ENCODE data around the gene COL13A1. TPM values are rescaled to one million over a fixed set of nuclear protein-coding genes. Genes with fewer than 3 reads are reported as not detected.
A peak's percentile ranks its signal among the peaks of the same experiment; 100 is the strongest.

COL13A1 gene
- polyA plus RNA-seq, 1 donor, result 9.6 TPM

GRCh38 chr10:69802424-69803161 lies 887 bp downstream of the COL13A1 start:
- Histone ChIP-seq H3K36me3 (ENCODE audit: control insufficient read depth, insufficient read depth, low read length) (no peaks in the 10 kb centered on the region), H3K9me3 (ENCODE audit: control insufficient read depth, low read depth, low read length) (peaks cover 9% of the 10 kb centered on the region), H3K27ac (ENCODE audit: low read length) (no peak overlapping the region), H3K4me1 (ENCODE audit: control insufficient read depth, insufficient read depth, low read length) (peaks cover 12% of the 10 kb centered on the region), H3K27me3 (ENCODE audit: control insufficient read depth, insufficient read depth, low read length) (peaks cover 41% of the 10 kb centered on the region), H3K4me3 (ENCODE audit: low read length) (peak overlapping the region; percentile 43)
- WGBS (ENCODE audit: insufficient coverage, low lambda C conversion rate), result no CpG with 5 or more reads among the region's 80 CpGs
- peak in 1 of 2 donors; percentile 62 for DNase-seq

GRCh38 chr10:69803809-69804208 lies 2.1 kb downstream of the COL13A1 start:
- peaks cover 12% of the 10 kb centered on the region for H3K4me1 ChIP-seq (ENCODE audit: control insufficient read depth, insufficient read depth, low read length)
- peaks cover 9% of the 10 kb centered on the region for H3K9me3 ChIP-seq (ENCODE audit: control insufficient read depth, low read depth, low read length)
- no CpG with 5 or more reads among the region's 7 CpGs for WGBS (ENCODE audit: insufficient coverage, low lambda C conversion rate)
- no peak for DNase-seq
- H3K4me3 ChIP-seq (ENCODE audit: low read length), result no peak overlapping the region
- no peaks in the 10 kb centered on the region for H3K36me3 ChIP-seq (ENCODE audit: control insufficient read depth, insufficient read depth, low read length)
- peaks cover 41% of the 10 kb centered on the region for H3K27me3 ChIP-seq (ENCODE audit: control insufficient read depth, insufficient read depth, low read length)
- H3K27ac ChIP-seq (ENCODE audit: low read length), result no peak overlapping the region

GRCh38 chr10:69804775-69805174 lies 3.1 kb downstream of the COL13A1 start:
- Histone ChIP-seq H3K36me3 (ENCODE audit: control insufficient read depth, insufficient read depth, low read length) (no peaks in the 10 kb centered on the region), H3K27ac (ENCODE audit: low read length) (no peak overlapping the region), H3K4me3 (ENCODE audit: low read length) (no peak overlapping the region), H3K9me3 (ENCODE audit: control insufficient read depth, low read depth, low read length) (peaks cover 9% of the 10 kb centered on the region), H3K4me1 (ENCODE audit: control insufficient read depth, insufficient read depth, low read length) (peaks cover 12% of the 10 kb centered on the region), H3K27me3 (ENCODE audit: control insufficient read depth, insufficient read depth, low read length) (peaks cover 41% of the 10 kb centered on the region)
- WGBS (ENCODE audit: insufficient coverage, low lambda C conversion rate), result 100% methylated on average over 1 of the region's 6 CpGs
- no peak for DNase-seq

GRCh38 chr10:69807122-69807521 lies 5.4 kb downstream of the COL13A1 start:
- no peak overlapping the region for H3K27ac ChIP-seq (ENCODE audit: low read length)
- WGBS (ENCODE audit: insufficient coverage, low lambda C conversion rate), result 80% methylated on average over 1 of the region's 2 CpGs
- H3K4me1 ChIP-seq (ENCODE audit: control insufficient read depth, insufficient read depth, low read length), result peaks cover 2% of the 10 kb centered on the region
- H3K27me3 ChIP-seq (ENCODE audit: control insufficient read depth, insufficient read depth, low read length), result peaks cover 25% of the 10 kb centered on the region
- no peak for DNase-seq
- no peak overlapping the region for H3K4me3 ChIP-seq (ENCODE audit: low read length)
- H3K9me3 ChIP-seq (ENCODE audit: control insufficient read depth, low read depth, low read length), result peaks cover 4% of the 10 kb centered on the region
- no peaks in the 10 kb centered on the region for H3K36me3 ChIP-seq (ENCODE audit: control insufficient read depth, insufficient read depth, low read length)

- DNase-seq, result no peak
- H3K27me3 ChIP-seq (ENCODE audit: control insufficient read depth, insufficient read depth, low read length), result peaks cover 20% of the 10 kb centered on the region
- no CpG with 5 or more reads among the region's 2 CpGs for WGBS (ENCODE audit: insufficient coverage, low lambda C conversion rate)
- H3K4me3 ChIP-seq (ENCODE audit: low read length), result no peak overlapping the region
- H3K27ac ChIP-seq (ENCODE audit: low read length), result no peak overlapping the region
- H3K36me3 ChIP-seq (ENCODE audit: control insufficient read depth, insufficient read depth, low read length), result no peaks in the 10 kb centered on the region
- H3K4me1 ChIP-seq (ENCODE audit: control insufficient read depth, insufficient read depth, low read length), result no peaks in the 10 kb centered on the region
- H3K9me3 ChIP-seq (ENCODE audit: control insufficient read depth, low read depth, low read length), result peaks cover under 1% of the 10 kb centered on the region
Measured at GRCh38 chr10:69807696-69808095, 6.0 kb downstream of the COL13A1 start.

- WGBS (ENCODE audit: insufficient coverage, low lambda C conversion rate), result 100% methylated on average over 1 of the region's 1 CpG
- Histone ChIP-seq H3K27me3 (ENCODE audit: control insufficient read depth, insufficient read depth, low read length) (peaks cover 4% of the 10 kb centered on the region), H3K4me1 (ENCODE audit: control insufficient read depth, insufficient read depth, low read length) (no peaks in the 10 kb centered on the region), H3K27ac (ENCODE audit: low read length) (no peak overlapping the region), H3K4me3 (ENCODE audit: low read length) (no peak overlapping the region), H3K9me3 (ENCODE audit: control insufficient read depth, low read depth, low read length) (no peaks in the 10 kb centered on the region), H3K36me3 (ENCODE audit: control insufficient read depth, insufficient read depth, low read length) (no peaks in the 10 kb centered on the region)
- no peak for DNase-seq
Measured at GRCh38 chr10:69809318-69809717, 7.6 kb downstream of the COL13A1 start.

GRCh38 chr10:69810097-69810496 lies 8.4 kb downstream of the COL13A1 start:
- DNase-seq, result no peak
- Histone ChIP-seq H3K27me3 (ENCODE audit: control insufficient read depth, insufficient read depth, low read length) (no peaks in the 10 kb centered on the region), H3K36me3 (ENCODE audit: control insufficient read depth, insufficient read depth, low read length) (no peaks in the 10 kb centered on the region), H3K4me3 (ENCODE audit: low read length) (no peak overlapping the region), H3K27ac (ENCODE audit: low read length) (no peak overlapping the region), H3K9me3 (ENCODE audit: control insufficient read depth, low read depth, low read length) (no peaks in the 10 kb centered on the region), H3K4me1 (ENCODE audit: control insufficient read depth, insufficient read depth, low read length) (no peaks in the 10 kb centered on the region)
- WGBS (ENCODE audit: insufficient coverage, low lambda C conversion rate), result no CpG with 5 or more reads among the region's 9 CpGs

GRCh38 chr10:69810675-69811397 lies 9.1 kb downstream of the COL13A1 start:
- DNase-seq, result no peak
- Histone ChIP-seq H3K4me3 (ENCODE audit: low read length) (no peak overlapping the region), H3K9me3 (ENCODE audit: control insufficient read depth, low read depth, low read length) (no peaks in the 10 kb centered on the region), H3K36me3 (ENCODE audit: control insufficient read depth, insufficient read depth, low read length) (no peaks in the 10 kb centered on the region), H3K27me3 (ENCODE audit: control insufficient read depth, insufficient read depth, low read length) (no peaks in the 10 kb centered on the region), H3K4me1 (ENCODE audit: control insufficient read depth, insufficient read depth, low read length) (no peaks in the 10 kb centered on the region), H3K27ac (ENCODE audit: low read length) (no peak overlapping the region)
- 77% methylated on average over 5 of the region's 12 CpGs for WGBS (ENCODE audit: insufficient coverage, low lambda C conversion rate)

GRCh38 chr10:69813632-69814031 lies 11.9 kb downstream of the COL13A1 start:
- Histone ChIP-seq H3K4me1 (ENCODE audit: control insufficient read depth, insufficient read depth, low read length) (no peaks in the 10 kb centered on the region), H3K36me3 (ENCODE audit: control insufficient read depth, insufficient read depth, low read length) (no peaks in the 10 kb centered on the region), H3K9me3 (ENCODE audit: control insufficient read depth, low read depth, low read length) (no peaks in the 10 kb centered on the region), H3K27ac (ENCODE audit: low read length) (no peak overlapping the region), H3K4me3 (ENCODE audit: low read length) (no peak overlapping the region), H3K27me3 (ENCODE audit: control insufficient read depth, insufficient read depth, low read length) (no peaks in the 10 kb centered on the region)
- no peak for DNase-seq
- no CpG with 5 or more reads among the region's 4 CpGs for WGBS (ENCODE audit: insufficient coverage, low lambda C conversion rate)

GRCh38 chr10:69814251-69814650 lies 12.5 kb downstream of the COL13A1 start:
- H3K36me3 ChIP-seq (ENCODE audit: control insufficient read depth, insufficient read depth, low read length), result no peaks in the 10 kb centered on the region
- no CpG with 5 or more reads among the region's 2 CpGs for WGBS (ENCODE audit: insufficient coverage, low lambda C conversion rate)
- no peak for DNase-seq
- H3K9me3 ChIP-seq (ENCODE audit: control insufficient read depth, low read depth, low read length), result no peaks in the 10 kb centered on the region
- no peak overlapping the region for H3K4me3 ChIP-seq (ENCODE audit: low read length)
- no peaks in the 10 kb centered on the region for H3K27me3 ChIP-seq (ENCODE audit: control insufficient read depth, insufficient read depth, low read length)
- H3K27ac ChIP-seq (ENCODE audit: low read length), result no peak overlapping the region
- no peaks in the 10 kb centered on the region for H3K4me1 ChIP-seq (ENCODE audit: control insufficient read depth, insufficient read depth, low read length)

Measured in large intestine (tissue), 3 donors.